HepG2 (cell line): Measurements from ENCODE around the gene GPR137. TPM values are rescaled to one million over a fixed set of nuclear protein-coding genes. Genes with fewer than 3 reads are reported as not detected.

Experiments
- ATF4 ChIP-seq, 2 experiments: fragments of 450-650 bp in 1 of 2; sonication (generic) in 1 of 2; formaldehyde crosslinking; IDR thresholded peaks; 2 replicates each; pipeline versions ENCODE4 v1.5.0 to v1.8.0; 2020 to 2022; ENCODE audit warnings: mild to moderate bottlenecking in 1 of 2, missing genetic modification reagents in 1 of 2
- CENPT ChIP-seq: sonication (generic); formaldehyde crosslinking; IDR thresholded peaks from 2 replicates; pipeline ENCODE4 v1.8.0; 2022; ENCODE audit warnings: low read depth, mild to moderate bottlenecking, moderate library complexity, missing genetic modification reagents
- KDM3A ChIP-seq: IDR thresholded peaks from 2 replicates; pipeline ENCODE4 v1.6.1; 2018; ENCODE audit warnings: low read depth, missing compliant biosample characterization
- MAFF ChIP-seq: IDR thresholded peaks from 2 replicates; pipeline ENCODE4 v1.6.1; 2011; ENCODE audit warnings: low read depth, low read length, improper control_type of control experiment
- PHF5A ChIP-seq: IDR thresholded peaks from one replicate; pipeline ENCODE4 v1.6.1; 2018; ENCODE audit warnings: low read depth, missing genetic modification reagents; ENCODE audit not compliant: unreplicated experiment
- PLSCR1 ChIP-seq: sonication (generic); formaldehyde crosslinking; IDR thresholded peaks from 2 replicates; pipeline ENCODE4 v1.5.0; 2020; ENCODE audit warnings: missing genetic modification reagents, mild to moderate bottlenecking, borderline replicate concordance
- PREB ChIP-seq: sonication (generic); formaldehyde crosslinking; IDR thresholded peaks from 2 replicates; pipeline ENCODE4 v1.4.0; 2020; ENCODE audit warnings: missing genetic modification reagents
- RELA ChIP-seq: sonication (generic); formaldehyde crosslinking; IDR thresholded peaks from 2 replicates; pipeline ENCODE4 v1.4.0; 2020; ENCODE audit warnings: missing genetic modification reagents
- SMAD9 ChIP-seq: sonication (generic); formaldehyde crosslinking; IDR thresholded peaks from 2 replicates; pipeline ENCODE4 v1.5.1; 2020; ENCODE audit warnings: mild to moderate bottlenecking, missing genetic modification reagents
- SMARCC2 ChIP-seq: fragments of 450-650 bp; IDR thresholded peaks from 2 replicates; pipeline ENCODE4 v1.6.1; 2017; ENCODE audit warnings: antibody characterized with exemption, mild to moderate bottlenecking
- TP53 ChIP-seq: sonication (generic); formaldehyde crosslinking; conservative IDR thresholded peaks from 2 replicates; pipeline ENCODE4 v1.4.0; 2020; ENCODE audit warnings: missing genetic modification reagents
- ZBED4 ChIP-seq: sonication (generic); formaldehyde crosslinking; IDR thresholded peaks from 2 replicates; pipeline ENCODE4 v1.4.0; 2020; ENCODE audit warnings: missing genetic modification reagents, borderline replicate concordance
- ZBTB25 ChIP-seq: IDR thresholded peaks from 2 replicates; pipeline ENCODE4 v1.6.1; 2018; ENCODE audit warnings: missing genetic modification reagents
- ZFP37 ChIP-seq: sonication (generic); formaldehyde crosslinking; IDR thresholded peaks from 2 replicates; pipeline ENCODE4 v1.4.0; 2020; ENCODE audit warnings: missing genetic modification reagents, borderline replicate concordance
- ZFX ChIP-seq: sonication (generic); formaldehyde crosslinking; IDR thresholded peaks from 2 replicates; pipeline ENCODE4 v1.4.0; 2020; ENCODE audit warnings: mild to moderate bottlenecking, low read depth, missing genetic modification reagents, moderate library complexity
- ZFY ChIP-seq: sonication (generic); formaldehyde crosslinking; IDR thresholded peaks from 2 replicates; pipeline ENCODE4 v1.4.0; 2020; ENCODE audit warnings: missing genetic modification reagents
- ZNF10 ChIP-seq: sonication (generic); formaldehyde crosslinking; IDR thresholded peaks from 2 replicates; pipeline ENCODE4 v1.4.0; 2020; ENCODE audit warnings: mild to moderate bottlenecking, low read depth, missing genetic modification reagents, borderline replicate concordance
- ZNF383 ChIP-seq: sonication (generic); formaldehyde crosslinking; IDR thresholded peaks from 2 replicates; pipeline ENCODE4 v1.4.0; 2020; ENCODE audit warnings: missing genetic modification reagents, mild to moderate bottlenecking, borderline replicate concordance
- ZNF564 ChIP-seq: sonication (generic); formaldehyde crosslinking; IDR thresholded peaks from 2 replicates; pipeline ENCODE4 v1.8.1; 2023; ENCODE audit warnings: mild to moderate bottlenecking, missing genetic modification reagents
- ZNF674 ChIP-seq: sonication (generic); formaldehyde crosslinking; IDR thresholded peaks from 2 replicates; pipeline ENCODE4 v1.5.0; 2020; ENCODE audit warnings: low read depth, mild to moderate bottlenecking, missing genetic modification reagents
- ZNF773 ChIP-seq: sonication (generic); formaldehyde crosslinking; IDR thresholded peaks from 2 replicates; pipeline ENCODE4 v1.4.0; 2020; ENCODE audit warnings: missing genetic modification reagents, borderline replicate concordance
- ZNF879 ChIP-seq: sonication (generic); formaldehyde crosslinking; IDR thresholded peaks from 2 replicates; pipeline ENCODE4 v1.8.1; 2023; ENCODE audit warnings: missing genetic modification reagents
- polyA plus RNA-seq, 8 experiments: library from polyadenylated mRNA; depleted of rRNA in 3 of 8; stranded (reverse) in 7 of 8; unstranded in 1 of 8; fragments of >200 nt; fragmentation: Illumina TruSeq in 4 of 8; extraction: Trizol in 4 of 8; gene quantifications; 2 replicates each; pipeline versions ENCODE4 v1.2.1 to v1.2.3, GENCODE V29; 2011 to 2016; ENCODE audit warnings: low read depth in 4 of 8, missing spikeins in 1 of 8, mixed read lengths in 1 of 8; ENCODE audit not compliant: insufficient read depth in 1 of 8
- total RNA-seq, 5 experiments: library from RNA; depleted of rRNA; stranded (reverse); fragments of >200 nt; fragmentation: Illumina TruSeq; extraction: Trizol; gene quantifications; 2 replicates each; pipeline ENCODE4 v1.2.3, GENCODE V29; 2016; ENCODE audit warnings: low read depth in 1 of 5

Gene GPR137
- total and polyA plus RNA-seq, 2 of the 13 experiments (the other 11 are each of a cell fraction or from before 2014, with no cell fraction given), result 8.5 to 13.2 TPM

GRCh38 chr11:64305691-64306562 is 20.3 kb downstream of the GPR137 start (continued):
- TF ChIP-seq ZNF383 (CRISPR knock-in tag), result no peak
- TF ChIP-seq PREB (CRISPR knock-in tag), result no peak
- no peak for TF ChIP-seq PLSCR1 (CRISPR knock-in tag)
- no peak for TF ChIP-seq ZBTB25 (CRISPR knock-in tag)
- TF ChIP-seq ZFX, result peak; percentile 49
- TF ChIP-seq KDM3A, result 0 out of 2 replicates have a peak, but pooled peaks have one; percentile 50
- no peak for TF ChIP-seq ATF4 (CRISPR knock-in tag; IDR thresholded peaks at IDR 0.05)
- TF ChIP-seq SMAD9, result no peak
- TF ChIP-seq ZNF674 (CRISPR knock-in tag), result no peak
- TF ChIP-seq ZNF773 (CRISPR knock-in tag), result no peak
- TF ChIP-seq RELA, result no peak
- TF ChIP-seq PHF5A (CRISPR knock-in tag), result peak; percentile 42
- peak; percentile 41; the same call in 1 of the 2 replicates for TF ChIP-seq ZBED4 (CRISPR knock-in tag)
- no peak for TF ChIP-seq MAFF
- TF ChIP-seq TP53 (CRISPR knock-in tag), result no peak
- peak; percentile 51 for TF ChIP-seq ZFY (CRISPR knock-in tag)
- TF ChIP-seq ZNF879, result no peak; the same call in 1 of the 2 replicates
- TF ChIP-seq SMARCC2, result no peak
- TF ChIP-seq CENPT (CRISPR knock-in tag), result 0 out of 2 replicates have a peak, but pooled peaks have one; percentile 31
- TF ChIP-seq ZFP37 (CRISPR knock-in tag), result no peak; the same call in 1 of the 2 replicates
- no peak for TF ChIP-seq ZNF10 (CRISPR knock-in tag)
- no peak for TF ChIP-seq ZNF564
